GM19395 (cell line): ENCODE data around the gene RTP3.
"Not testable (repeated sequence)": the region's sequence is repeated elsewhere in the genome, so short reads cannot be mapped to it uniquely, and the experiment has no call there.

Experiments used
- ATAC-seq: cut with Tn5 transposase; IDR thresholded peaks from one replicate; pipeline ENCODE4 v1.9.1; 2021; ENCODE audit warnings: mild to moderate bottlenecking, moderate library complexity; ENCODE audit not compliant: unreplicated experiment

Gene RTP3

DNA sequence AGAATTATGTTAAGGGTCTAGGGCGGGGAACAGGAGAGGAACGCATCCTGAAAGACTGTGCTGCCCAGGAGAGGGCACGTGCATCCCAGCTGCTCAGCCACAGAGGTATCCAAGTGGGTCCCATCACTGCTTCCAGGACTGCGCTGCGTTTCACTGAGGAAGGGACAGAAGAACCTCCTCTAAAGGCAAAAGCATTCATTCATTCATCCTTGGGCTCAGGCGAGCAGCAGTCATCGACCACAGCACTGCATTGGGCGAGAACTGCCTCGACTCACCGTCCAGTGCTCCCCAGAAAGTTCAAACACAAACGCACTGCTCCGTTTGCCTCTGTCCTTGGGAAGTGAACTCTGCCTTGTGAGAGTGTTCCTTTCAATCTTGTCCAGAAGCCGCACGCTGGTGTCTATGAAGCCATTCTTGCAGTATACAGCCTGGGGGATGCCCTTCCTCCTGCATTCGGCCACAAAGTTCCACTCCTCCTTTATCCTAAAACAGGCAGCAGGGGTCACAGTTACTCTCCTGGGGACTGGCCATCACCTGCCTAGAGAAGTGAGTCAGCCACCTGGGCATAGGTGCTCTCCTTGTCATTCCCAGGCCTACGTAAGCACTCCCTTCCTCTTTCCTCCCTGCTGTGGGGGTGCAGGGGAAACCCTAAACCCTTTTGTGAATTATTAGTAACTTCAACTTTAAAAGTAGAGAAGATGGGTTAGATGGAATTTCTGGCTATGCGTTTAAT, 47.2 kb downstream of the RTP3 start:
- ATAC-seq: no peak

DNA sequence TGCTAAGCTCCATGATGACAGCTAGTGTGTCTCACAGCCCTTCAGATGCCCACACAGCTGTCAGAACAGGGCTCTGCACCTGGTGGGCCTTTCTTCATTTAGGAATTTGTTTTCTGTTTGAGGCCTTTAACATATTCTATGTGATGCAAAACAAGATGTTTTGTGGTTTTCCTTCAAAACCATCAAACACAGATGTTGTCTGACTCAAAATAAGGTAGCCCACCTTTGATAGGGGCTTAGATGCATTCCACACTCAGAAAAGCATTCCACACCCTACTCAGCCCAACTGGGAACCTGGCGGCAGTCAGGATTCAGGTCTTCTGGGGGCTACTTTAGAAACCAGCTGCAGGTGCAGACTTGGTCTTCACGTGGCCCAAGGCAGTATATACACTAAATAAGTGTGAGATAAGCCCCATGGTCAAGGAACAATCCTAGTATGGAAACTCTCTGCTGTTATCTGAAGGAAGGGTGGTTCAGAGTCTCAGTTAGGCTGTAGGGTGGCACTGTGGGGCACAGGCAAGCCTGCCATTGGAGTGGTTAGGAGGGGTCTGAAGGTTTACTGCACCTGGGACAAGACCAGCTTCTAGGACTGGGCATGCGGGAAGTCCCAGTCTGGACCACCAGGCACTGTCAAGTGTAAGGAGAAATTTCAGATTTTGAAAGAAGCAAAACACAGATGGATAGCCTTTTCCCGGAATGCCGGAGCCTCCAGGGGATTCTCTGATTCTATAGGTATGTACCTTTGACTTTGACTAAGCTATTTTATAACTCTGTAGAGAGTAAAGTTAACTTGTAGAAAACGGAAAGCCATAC, 48.2 kb downstream of the RTP3 start:
- ATAC-seq: no peak

DNA sequence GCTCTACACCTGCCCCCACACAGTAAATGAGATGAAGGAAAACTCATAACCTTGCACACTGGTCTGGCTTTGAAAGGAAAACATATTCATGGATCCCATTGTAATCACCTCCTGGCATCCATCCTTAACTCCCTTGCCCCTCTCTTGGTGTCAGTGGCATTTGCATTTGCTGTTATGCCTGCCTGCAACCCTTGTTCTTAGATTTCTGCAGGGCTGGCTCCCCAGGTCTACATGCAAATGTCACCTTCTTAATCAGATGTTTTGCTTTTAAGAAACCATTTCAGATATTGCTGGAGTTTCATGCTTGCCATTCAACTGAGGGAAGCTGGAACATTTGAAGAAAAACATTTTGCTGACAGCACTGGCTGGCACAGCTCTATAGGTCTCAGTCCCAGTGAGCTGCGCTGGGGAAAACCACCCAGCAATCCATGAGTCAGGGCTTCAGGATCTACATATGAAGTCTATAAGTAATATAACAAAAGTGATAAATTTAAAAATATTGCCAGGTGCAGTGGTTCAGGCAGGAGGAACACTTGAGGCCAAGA, 49.2 kb downstream of the RTP3 start:
- ATAC-seq: no peak

DNA sequence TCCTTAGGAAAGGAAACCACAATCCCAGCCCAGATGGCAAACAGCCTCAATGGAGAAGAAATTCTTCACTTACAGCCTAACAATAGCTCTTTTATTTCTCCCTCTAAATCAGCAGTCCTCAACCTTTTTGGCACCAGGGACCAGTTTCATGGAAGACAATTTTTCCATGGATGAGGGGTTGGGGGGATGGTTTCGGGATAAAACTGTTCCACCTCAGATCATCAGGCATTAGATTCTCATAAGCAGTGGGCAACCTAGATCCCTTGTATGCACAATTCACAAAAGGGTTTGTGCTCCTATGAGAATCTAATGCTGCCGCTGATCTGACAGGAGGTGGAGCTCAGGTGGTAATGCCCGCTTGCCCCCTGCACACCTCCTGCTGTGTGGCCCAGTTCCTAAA, 50.8 kb downstream of the RTP3 start:
- ATAC-seq: not testable (repeated sequence)

DNA sequence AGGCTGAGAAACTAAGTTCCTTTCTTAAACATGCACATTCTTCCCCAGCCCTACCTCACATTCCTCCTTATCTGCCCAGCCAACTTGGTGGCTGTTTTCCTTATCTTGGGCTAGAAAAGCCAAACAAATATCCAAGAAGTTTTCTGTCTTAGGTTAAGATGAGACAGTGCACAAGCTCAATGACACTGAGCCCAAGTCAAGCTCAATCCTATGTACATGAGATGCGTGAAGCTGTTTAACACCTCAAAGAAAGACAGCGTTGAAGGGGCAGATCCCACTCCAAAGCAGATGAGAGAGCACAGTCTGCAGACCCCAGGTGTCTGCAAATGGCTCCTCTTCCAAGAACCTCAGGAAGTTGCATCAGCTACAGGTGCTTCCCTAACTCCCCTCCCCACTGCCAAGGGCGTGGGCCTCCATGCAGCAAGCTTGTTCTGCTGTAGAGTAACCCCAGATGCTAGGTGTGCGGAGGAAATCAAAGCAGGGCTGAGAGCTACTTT, 51.7 kb downstream of the RTP3 start:
- ATAC-seq: no peak

DNA sequence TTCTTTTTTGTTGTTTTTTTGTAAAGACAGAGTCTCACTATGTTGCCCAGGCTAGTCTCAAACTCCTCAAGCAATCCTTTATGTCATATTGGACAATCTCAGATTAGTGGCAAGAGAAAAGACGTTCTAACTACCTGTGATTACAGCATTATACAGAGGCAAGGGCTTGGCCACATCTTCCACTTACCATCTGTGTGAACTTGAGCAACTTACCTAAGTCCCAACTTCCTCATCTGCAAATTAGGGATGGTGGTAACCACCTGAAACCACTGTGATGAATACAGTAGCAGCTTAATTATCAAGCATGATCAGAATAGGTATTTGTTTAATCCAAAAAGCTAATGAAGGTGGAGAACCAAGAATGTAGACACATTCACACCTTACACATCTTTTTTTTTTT, 52.2 kb downstream of the RTP3 start:
- no peak for ATAC-seq
